Activated naive CD4-positive, alpha-beta T cell treated with anti-CD3 and anti-CD28 coated beads, Interleukin-2, amount 50 U/mL, for 24 hours (primary cell): ENCODE measurements around the gene FAM167B.

Experiments
- H3K27ac Mint-ChIP-seq: one replicate; pipeline ENCODE4 v1.8.0; 2021; ENCODE audit warnings: mild to moderate bottlenecking, mixed read lengths
- H3K27me3 Mint-ChIP-seq: one replicate; pipeline ENCODE4 v1.8.0; 2021; ENCODE audit warnings: mixed read lengths
- H3K36me3 Mint-ChIP-seq: one replicate; pipeline ENCODE4 v1.8.0; 2021; ENCODE audit warnings: mixed read lengths
- H3K4me1 Mint-ChIP-seq: one replicate; pipeline ENCODE4 v1.8.0; 2021; ENCODE audit warnings: mixed read lengths
- H3K4me3 Mint-ChIP-seq: one replicate; pipeline ENCODE4 v1.8.0; 2021; ENCODE audit warnings: mild to moderate bottlenecking, mixed read lengths
- H3K9me3 Mint-ChIP-seq: one replicate; pipeline ENCODE4 v1.8.0; 2021; ENCODE audit warnings: mixed read lengths

Gene FAM167B

GRCh38 chr1:32219022-32219421 is 28.0 kb upstream of the FAM167B start:
- no peaks in the 10 kb centered on the region for H3K27me3 Mint-ChIP-seq
- H3K27ac Mint-ChIP-seq, result no peak overlapping the region
- no peak overlapping the region for H3K4me3 Mint-ChIP-seq

GRCh38 chr1:32220746-32221580 is 26.1 kb upstream of the FAM167B start:
- H3K4me1 Mint-ChIP-seq, result peaks cover 46% of the 10 kb centered on the region
- H3K9me3 Mint-ChIP-seq, result no peaks in the 10 kb centered on the region
- no peaks in the 10 kb centered on the region for H3K27me3 Mint-ChIP-seq
- H3K4me3 Mint-ChIP-seq, result peak overlapping the region; percentile 95
- peak overlapping the region; percentile 35 for H3K27ac Mint-ChIP-seq
- peaks cover 10% of the 10 kb centered on the region for H3K36me3 Mint-ChIP-seq

More at GRCh38 chr1:32219022-32219421, 28.0 kb upstream of the FAM167B start:
- Mint-ChIP-seq H3K9me3 (no peaks in the 10 kb centered on the region), H3K4me1 (peaks cover 43% of the 10 kb centered on the region), H3K36me3 (peaks cover 7% of the 10 kb centered on the region)

DNA sequence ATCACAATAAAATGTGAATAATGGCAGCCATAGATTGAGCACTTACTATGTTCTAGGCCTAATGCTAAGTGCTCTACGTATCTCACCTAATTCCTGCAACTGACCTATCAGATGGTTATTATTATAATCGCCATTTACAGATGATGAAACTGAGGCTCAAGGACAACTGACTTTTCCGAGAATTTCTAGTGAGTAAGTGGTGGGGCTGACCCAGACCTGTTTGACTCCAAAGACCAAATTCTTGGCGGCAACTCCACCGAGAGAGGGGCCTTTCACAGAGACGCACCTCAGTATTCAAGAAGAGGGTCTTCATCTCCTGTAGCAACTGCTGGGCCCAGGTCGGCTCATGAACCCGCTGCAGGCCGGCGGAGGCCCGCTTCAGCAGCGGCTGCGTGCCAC is 25.4 kb upstream of the FAM167B start:
- H3K27ac Mint-ChIP-seq, result no peak overlapping the region
- peaks cover 40% of the 10 kb centered on the region for H3K4me1 Mint-ChIP-seq
- H3K27me3 Mint-ChIP-seq, result no peaks in the 10 kb centered on the region
- H3K9me3 Mint-ChIP-seq, result no peaks in the 10 kb centered on the region
- peak overlapping the region; percentile 95 for H3K4me3 Mint-ChIP-seq
- peaks cover 12% of the 10 kb centered on the region for H3K36me3 Mint-ChIP-seq

- H3K4me1 Mint-ChIP-seq, result peaks cover 39% of the 10 kb centered on the region
- H3K9me3 Mint-ChIP-seq, result no peaks in the 10 kb centered on the region
- peak within 1 kb of the TSS; percentile 96 for H3K27ac Mint-ChIP-seq
- peaks cover 12% of the 10 kb centered on the region for H3K36me3 Mint-ChIP-seq
- peak within 1 kb of the TSS; percentile 95 for H3K4me3 Mint-ChIP-seq
- no peaks in the 10 kb centered on the region for H3K27me3 Mint-ChIP-seq
Observed at GRCh38 chr1:32221980-32222755, 24.9 kb upstream of the FAM167B start, which contains the start of the genes EIF3I and TMEM234. EIF3I (plus strand) TSS chr1:32222407; CDS start chr1:32222442, 35 bp downstream. TMEM234 (minus strand) TSS chr1:32222353; CDS start chr1:32222322, 31 bp downstream.

DNA sequence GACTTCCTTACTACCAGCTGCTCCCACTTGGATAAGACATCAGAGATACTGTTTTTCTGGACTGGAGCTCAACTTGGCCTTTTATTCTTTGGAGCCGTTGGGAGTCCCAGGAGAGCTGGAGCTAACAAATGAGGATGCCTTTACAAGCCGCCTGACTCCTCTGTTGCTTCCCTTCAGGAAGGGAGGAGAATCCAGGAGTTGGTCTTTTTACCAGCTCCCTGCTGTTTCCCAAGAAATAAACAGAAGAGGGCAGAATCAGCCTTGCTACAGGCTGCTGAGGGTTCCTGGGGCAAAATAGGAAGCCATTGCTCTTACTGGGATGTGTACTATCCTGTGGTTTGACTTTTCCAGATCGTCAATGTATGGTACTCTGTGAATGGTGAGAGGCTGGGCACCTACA is 23.3 kb upstream of the FAM167B start:
- Mint-ChIP-seq H3K9me3 (no peaks in the 10 kb centered on the region), H3K27me3 (no peaks in the 10 kb centered on the region), H3K4me3 (peak overlapping the region; percentile 95), H3K27ac (no peak overlapping the region), H3K36me3 (peaks cover 13% of the 10 kb centered on the region), H3K4me1 (peaks cover 46% of the 10 kb centered on the region)

DNA sequence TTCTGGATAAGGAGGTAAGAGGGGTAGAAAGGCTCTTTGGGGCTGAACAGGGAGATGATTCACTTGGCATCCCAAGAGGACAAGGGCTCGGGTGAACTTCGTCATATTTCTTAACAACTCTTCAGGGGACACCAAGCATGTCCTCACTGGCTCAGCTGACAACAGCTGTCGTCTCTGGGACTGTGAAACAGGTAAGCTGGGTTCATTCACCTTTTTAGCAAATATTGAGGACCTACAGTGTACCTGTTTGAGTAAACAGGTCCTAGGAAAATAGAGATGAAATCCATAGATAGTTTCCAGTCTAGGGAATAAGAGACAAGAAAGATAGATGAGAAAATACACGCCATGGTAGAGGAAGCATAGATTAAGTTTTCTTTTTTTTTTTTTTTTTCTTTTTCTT is 22.7 kb upstream of the FAM167B start:
- Mint-ChIP-seq H3K9me3 (no peaks in the 10 kb centered on the region), H3K4me3 (peak overlapping the region; percentile 95), H3K27ac (no peak overlapping the region), H3K27me3 (no peaks in the 10 kb centered on the region), H3K36me3 (peaks cover 15% of the 10 kb centered on the region), H3K4me1 (peaks cover 46% of the 10 kb centered on the region)

GRCh38 chr1:32228771-32229170 is 18.3 kb upstream of the FAM167B start:
- peaks cover 15% of the 10 kb centered on the region for H3K36me3 Mint-ChIP-seq
- no peaks in the 10 kb centered on the region for H3K9me3 Mint-ChIP-seq
- H3K27ac Mint-ChIP-seq, result no peak overlapping the region
- H3K4me3 Mint-ChIP-seq, result no peak overlapping the region
- H3K27me3 Mint-ChIP-seq, result no peaks in the 10 kb centered on the region
- peaks cover 23% of the 10 kb centered on the region for H3K4me1 Mint-ChIP-seq

DNA sequence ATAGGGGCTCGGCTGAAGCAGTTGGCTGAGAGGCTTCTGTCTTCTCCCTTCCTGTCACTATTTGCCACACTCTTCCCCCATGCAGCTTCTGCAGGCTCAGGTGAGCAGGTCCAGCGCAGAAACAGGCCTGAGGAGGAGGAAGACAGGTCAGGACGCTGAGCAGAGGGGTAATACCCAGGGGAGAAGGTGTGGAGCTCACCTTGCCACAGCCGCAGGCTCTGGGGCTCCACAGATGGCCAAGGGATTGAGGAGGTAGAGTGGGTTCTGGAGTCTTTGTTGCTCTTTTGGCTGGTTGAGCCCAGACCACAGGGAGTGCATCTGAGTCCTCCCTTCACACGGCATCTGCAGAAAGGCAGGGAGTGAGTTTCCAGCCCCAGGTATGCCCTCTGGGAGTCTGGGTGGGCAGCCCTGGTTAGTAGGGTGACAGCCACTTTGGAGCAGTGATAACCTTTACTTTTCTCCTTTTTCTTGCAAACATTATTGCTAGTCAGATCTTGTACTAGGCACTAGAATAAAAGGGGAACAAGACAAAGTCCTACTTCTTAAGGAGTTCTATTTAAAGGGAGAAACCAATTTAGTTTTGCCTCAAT is 15.1 kb upstream of the FAM167B start:
- H3K9me3 Mint-ChIP-seq, result no peaks in the 10 kb centered on the region
- no peak overlapping the region for H3K4me3 Mint-ChIP-seq
- H3K27me3 Mint-ChIP-seq, result no peaks in the 10 kb centered on the region
- H3K4me1 Mint-ChIP-seq, result peaks cover 12% of the 10 kb centered on the region
- H3K27ac Mint-ChIP-seq, result no peak overlapping the region
- peaks cover 8% of the 10 kb centered on the region for H3K36me3 Mint-ChIP-seq

GRCh38 chr1:32232558-32233304 is 14.3 kb upstream of the FAM167B start:
- Mint-ChIP-seq H3K27ac (no peak overlapping the region), H3K4me3 (no peak overlapping the region)

GRCh38 chr1:32234792-32235191 is 12.2 kb upstream of the FAM167B start:
- Mint-ChIP-seq H3K27me3 (no peaks in the 10 kb centered on the region), H3K4me1 (no peaks in the 10 kb centered on the region), H3K36me3 (peaks cover 2% of the 10 kb centered on the region), H3K27ac (no peak overlapping the region), H3K4me3 (no peak overlapping the region), H3K9me3 (no peaks in the 10 kb centered on the region)

More at GRCh38 chr1:32232558-32233304, 14.3 kb upstream of the FAM167B start:
- H3K27me3 Mint-ChIP-seq, result no peaks in the 10 kb centered on the region
- peaks cover 6% of the 10 kb centered on the region for H3K4me1 Mint-ChIP-seq
- H3K36me3 Mint-ChIP-seq, result peaks cover 7% of the 10 kb centered on the region
- no peaks in the 10 kb centered on the region for H3K9me3 Mint-ChIP-seq

DNA sequence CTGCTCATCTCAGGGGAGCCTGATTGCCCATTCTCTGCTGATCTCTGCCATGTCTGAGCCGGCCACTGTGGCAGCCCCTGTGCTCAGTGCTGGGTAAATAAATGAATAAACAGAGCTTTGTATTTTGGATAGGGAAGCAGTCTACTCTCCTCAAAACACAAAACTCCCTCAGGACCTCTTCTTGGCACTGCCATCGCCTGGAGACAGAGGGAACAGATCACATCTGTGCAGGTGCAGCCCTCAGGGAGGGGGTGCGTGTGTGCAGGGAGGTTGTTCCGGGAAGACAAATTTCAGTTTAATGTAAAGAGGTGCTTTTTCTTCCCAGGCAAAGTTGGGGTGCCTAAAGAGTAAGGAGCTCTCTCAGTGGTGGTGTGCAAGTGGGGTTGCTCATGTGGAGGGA is 7.7 kb upstream of the FAM167B start:
- H3K4me1 Mint-ChIP-seq, result peaks cover 17% of the 10 kb centered on the region
- no peaks in the 10 kb centered on the region for H3K36me3 Mint-ChIP-seq
- peak overlapping the region; percentile 15 for H3K27ac Mint-ChIP-seq
- H3K27me3 Mint-ChIP-seq, result no peaks in the 10 kb centered on the region
- no peaks in the 10 kb centered on the region for H3K9me3 Mint-ChIP-seq
- H3K4me3 Mint-ChIP-seq, result peak overlapping the region; percentile 69

- Mint-ChIP-seq H3K4me3 (peak overlapping the region; percentile 88), H3K9me3 (no peaks in the 10 kb centered on the region), H3K27ac (no peak overlapping the region)
Observed at GRCh38 chr1:32239790-32240139, 7.3 kb upstream of the FAM167B start.

GRCh38 chr1:32240140-32240951 is 6.7 kb upstream of the FAM167B start:
- Mint-ChIP-seq H3K4me3 (peak overlapping the region; percentile 88), H3K4me1 (peaks cover 17% of the 10 kb centered on the region), H3K27ac (no peak overlapping the region), H3K27me3 (no peaks in the 10 kb centered on the region), H3K36me3 (no peaks in the 10 kb centered on the region), H3K9me3 (no peaks in the 10 kb centered on the region)

More at GRCh38 chr1:32239790-32240139, 7.3 kb upstream of the FAM167B start:
- peaks cover 17% of the 10 kb centered on the region for H3K4me1 Mint-ChIP-seq
- H3K27me3 Mint-ChIP-seq, result no peaks in the 10 kb centered on the region
- H3K36me3 Mint-ChIP-seq, result no peaks in the 10 kb centered on the region

- no peaks in the 10 kb centered on the region for H3K36me3 Mint-ChIP-seq
- H3K9me3 Mint-ChIP-seq, result no peaks in the 10 kb centered on the region
- H3K27me3 Mint-ChIP-seq, result no peaks in the 10 kb centered on the region
- peaks cover 25% of the 10 kb centered on the region for H3K4me1 Mint-ChIP-seq
- peak overlapping the region; percentile 88 for H3K4me3 Mint-ChIP-seq
- H3K27ac Mint-ChIP-seq, result peak overlapping the region; percentile 35
Observed at GRCh38 chr1:32241001-32241763, 5.8 kb upstream of the FAM167B start.
